ENCODE data around the gene MDC1.
"Not testable (repeated sequence)": the region's sequence is repeated elsewhere in the genome, so short reads cannot be mapped to it uniquely, and the experiment has no call there.

The MDC1 gene

DNA sequence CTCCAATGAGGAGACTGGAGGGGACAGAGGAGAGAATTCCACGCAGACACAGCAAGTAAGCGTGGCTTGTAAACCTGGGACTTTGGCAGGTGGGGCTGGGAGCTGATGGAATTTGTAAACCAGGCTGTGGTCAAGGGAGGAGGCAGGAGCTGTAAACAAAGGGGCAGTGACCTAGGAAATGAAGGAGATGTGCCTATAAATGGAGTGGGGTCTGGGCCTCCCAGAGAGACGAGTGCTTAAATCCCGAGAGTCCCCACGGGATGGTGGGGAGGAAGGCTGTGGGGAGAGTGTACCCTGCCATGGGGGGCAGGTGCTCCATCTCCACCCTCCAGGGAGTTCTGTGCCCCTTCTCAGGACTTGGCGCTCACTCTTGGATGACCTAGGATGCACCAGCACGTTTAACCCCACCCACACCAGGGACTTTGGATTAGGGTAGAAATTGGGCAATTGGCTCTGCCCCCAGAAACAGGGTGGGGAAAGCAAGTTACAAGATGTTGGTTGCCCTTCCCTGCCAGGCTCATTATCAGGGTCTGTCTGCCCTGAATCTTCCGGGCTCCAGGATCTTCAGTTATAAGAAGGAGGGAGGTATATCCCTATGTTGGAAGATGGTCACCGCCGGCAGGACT, 40.3 kb downstream of the MDC1 start:
- Mint-ChIP-seq H3K9me3 (no peaks in the 10 kb centered on the region), H3K27ac (no peak overlapping the region), H3K36me3 (ENCODE audit: low read depth) (peaks cover 37% of the 10 kb centered on the region), H3K4me3 (no peak overlapping the region), H3K4me1 (peaks cover 37% of the 10 kb centered on the region), H3K27me3 (ENCODE audit: low read depth, poor library complexity) (peaks cover 9% of the 10 kb centered on the region)
- TF ChIP-seq, protein P1, sequence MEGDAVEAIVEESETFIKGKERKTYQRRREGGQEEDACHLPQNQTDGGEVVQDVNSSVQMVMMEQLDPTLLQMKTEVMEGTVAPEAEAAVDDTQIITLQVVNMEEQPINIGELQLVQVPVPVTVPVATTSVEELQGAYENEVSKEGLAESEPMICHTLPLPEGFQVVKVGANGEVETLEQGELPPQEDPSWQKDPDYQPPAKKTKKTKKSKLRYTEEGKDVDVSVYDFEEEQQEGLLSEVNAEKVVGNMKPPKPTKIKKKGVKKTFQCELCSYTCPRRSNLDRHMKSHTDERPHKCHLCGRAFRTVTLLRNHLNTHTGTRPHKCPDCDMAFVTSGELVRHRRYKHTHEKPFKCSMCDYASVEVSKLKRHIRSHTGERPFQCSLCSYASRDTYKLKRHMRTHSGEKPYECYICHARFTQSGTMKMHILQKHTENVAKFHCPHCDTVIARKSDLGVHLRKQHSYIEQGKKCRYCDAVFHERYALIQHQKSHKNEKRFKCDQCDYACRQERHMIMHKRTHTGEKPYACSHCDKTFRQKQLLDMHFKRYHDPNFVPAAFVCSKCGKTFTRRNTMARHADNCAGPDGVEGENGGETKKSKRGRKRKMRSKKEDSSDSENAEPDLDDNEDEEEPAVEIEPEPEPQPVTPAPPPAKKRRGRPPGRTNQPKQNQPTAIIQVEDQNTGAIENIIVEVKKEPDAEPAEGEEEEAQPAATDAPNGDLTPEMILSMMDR (IDR thresholded peaks at IDR 0.05), result no peak
- no peak for DNase-seq

DNA sequence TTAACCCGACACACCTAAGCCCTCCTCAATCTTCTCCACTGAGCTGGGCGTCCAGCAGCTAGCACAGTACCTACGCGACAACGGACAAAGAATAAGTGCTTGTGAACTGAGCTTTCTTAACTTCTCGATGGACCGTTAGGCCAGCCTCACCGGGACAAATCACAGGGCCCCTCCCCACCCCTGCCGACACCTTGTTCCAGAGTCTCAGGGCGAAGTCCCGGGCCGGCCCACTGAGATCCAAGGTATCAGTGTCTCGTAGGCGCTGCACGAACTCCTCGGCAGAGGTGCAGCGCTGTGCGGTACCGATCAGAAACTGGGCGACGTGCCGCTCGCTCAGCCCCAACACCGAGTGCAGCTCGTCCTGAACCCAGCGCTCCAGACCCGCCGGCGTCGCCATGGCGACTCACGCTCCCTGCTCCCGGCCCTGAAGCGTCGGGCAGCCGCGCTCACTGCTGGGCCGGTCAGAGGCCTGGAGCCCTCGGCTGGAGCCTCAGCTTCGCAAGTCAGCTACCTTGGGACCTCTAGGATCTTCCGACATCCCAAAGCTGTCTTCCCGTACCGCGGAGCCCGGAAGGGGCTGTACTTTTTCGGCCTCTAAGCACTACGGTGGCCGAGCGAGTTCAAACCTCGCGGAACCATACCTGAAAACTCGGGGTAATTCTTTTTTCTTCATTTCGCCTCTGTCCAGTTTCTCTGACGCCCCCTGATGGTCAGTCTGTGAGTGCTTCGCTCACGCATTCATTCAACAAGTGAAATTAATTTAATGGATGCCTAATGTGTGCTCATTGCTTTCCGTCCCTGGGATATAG, 44.4 kb downstream of the MDC1 start, which contains the start of gene DHX16:
Gene DHX16 (minus strand): TSS at position 562 of the 809 bp plus-strand sequence. CDS start 165 bp downstream, at position 397.
- Mint-ChIP-seq H3K27me3 (ENCODE audit: low read depth, poor library complexity) (peaks cover 4% of the 10 kb centered on the region), H3K4me1 (peaks cover 24% of the 10 kb centered on the region), H3K9me3 (no peaks in the 10 kb centered on the region), H3K36me3 (ENCODE audit: low read depth) (peaks cover 37% of the 10 kb centered on the region), H3K27ac (peak within 1 kb of the TSS; percentile 30), H3K4me3 (peak within 1 kb of the TSS; percentile 84)
- DNase-seq, result peak; percentile 92
- TF ChIP-seq, protein P1 (IDR thresholded peaks at IDR 0.05), result peak; percentile 71

DNA sequence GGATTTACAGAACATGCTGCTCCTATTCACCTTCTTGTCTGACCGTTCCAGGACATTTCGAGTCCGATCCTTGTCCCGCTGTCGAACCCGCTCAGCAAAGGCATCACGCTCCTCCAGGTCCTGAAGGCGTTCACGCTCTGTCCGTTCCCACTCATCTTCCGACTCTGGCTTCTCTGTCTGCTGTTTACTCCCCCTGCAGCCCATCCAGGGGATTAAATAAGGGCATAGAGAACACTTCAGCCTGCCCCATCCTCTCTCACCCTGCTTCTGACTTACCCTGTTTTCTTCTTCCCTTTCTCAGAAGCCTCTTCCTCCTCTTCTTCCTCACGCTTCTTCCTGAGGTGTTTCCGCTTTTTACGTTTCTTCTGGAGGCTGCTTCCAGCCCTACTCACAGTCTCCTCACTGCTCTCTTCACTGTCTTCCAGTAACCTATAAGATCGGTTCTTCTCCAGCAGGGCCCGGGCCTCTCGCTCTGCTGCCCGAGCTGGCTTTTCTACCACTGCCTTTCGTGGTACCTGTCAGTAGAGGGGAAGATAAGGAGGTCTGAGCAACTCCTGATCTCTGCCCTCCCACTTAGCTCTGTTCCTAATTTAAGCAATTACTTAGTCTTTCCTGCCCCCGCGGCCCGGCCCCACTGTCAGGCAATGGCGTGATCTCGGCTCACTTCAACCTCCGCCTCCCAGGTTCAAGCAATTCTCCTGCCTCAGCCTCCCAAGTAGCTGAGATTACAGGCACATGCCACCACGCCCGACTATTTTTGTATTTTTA, 46.1 kb downstream of the MDC1 start:
- DNase-seq, result peak; percentile 21
- TF ChIP-seq, protein P1 (IDR thresholded peaks at IDR 0.05), result no peak
- Mint-ChIP-seq H3K27me3 (ENCODE audit: low read depth, poor library complexity) (peaks cover 4% of the 10 kb centered on the region), H3K9me3 (no peaks in the 10 kb centered on the region), H3K4me1 (peaks cover 24% of the 10 kb centered on the region), H3K36me3 (ENCODE audit: low read depth) (peaks cover 29% of the 10 kb centered on the region), H3K4me3 (peak overlapping the region; percentile 84), H3K27ac (no peak overlapping the region)

DNA sequence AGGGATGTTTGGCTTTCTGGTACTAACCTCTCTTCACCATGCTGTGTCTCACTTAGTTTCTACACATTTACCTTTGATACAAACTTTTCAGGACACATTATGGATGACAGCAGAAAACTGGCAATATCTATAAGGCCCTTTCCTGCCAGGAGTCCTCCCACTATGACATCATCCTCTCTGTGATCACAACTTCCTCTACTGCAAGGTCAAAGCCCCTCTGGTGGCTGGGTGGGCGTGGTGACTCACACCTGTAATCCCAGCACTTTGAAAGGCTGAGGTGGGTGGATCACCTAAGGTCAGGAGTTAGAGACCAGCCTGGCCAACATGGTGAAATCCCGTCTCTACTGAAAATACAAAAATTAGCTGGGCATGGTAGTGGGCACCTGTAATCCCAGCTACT, 50.8 kb downstream of the MDC1 start:
- not testable (repeated sequence) for H3K27me3 Mint-ChIP-seq (ENCODE audit: low read depth, poor library complexity); H3K4me3 Mint-ChIP-seq; H3K4me1 Mint-ChIP-seq; H3K9me3 Mint-ChIP-seq; H3K27ac Mint-ChIP-seq; DNase-seq
- peaks cover 57% of the 10 kb centered on the region for H3K36me3 Mint-ChIP-seq (ENCODE audit: low read depth)

DNA sequence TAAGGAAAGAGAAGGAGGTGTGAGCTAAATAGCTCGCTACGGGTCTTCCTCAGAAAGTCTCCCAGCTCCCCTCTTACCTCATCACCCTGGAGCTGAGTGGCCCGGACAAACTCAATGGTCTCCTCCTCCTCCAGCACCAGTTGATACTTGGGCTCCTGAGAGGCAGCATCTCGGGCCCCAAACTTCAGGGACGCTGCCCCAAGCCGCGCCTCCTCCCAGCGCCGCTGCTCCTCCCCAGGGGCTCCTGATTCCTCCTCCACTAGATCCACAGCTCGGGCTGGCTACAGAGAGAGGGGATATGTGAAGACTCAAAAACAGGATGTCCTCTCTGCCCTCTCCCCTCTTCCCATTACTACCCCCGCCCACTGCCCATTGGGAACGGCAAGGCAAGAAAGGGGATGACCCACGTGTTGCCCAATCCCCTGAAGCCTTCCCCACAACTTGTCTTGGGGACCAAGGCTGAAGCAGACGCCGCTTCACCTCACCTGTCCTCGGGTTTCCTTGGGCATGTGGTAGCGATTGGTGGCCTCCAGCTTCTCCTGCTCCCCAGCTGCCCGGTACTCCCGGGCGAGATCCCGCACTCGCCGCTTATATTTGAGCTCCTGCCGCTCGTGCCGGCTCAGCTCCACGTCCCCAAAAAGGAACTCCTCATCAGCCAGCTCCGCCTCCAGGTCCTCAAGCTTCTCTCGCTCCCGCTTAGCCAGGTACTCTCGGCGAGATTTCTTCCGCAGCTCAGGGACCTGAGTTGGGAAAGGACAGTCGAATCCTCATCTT, 51.9 kb downstream of the MDC1 start:
- TF ChIP-seq, protein P1 (IDR thresholded peaks at IDR 0.05), result no peak
- H3K27me3 Mint-ChIP-seq (ENCODE audit: low read depth, poor library complexity), result no peaks in the 10 kb centered on the region
- H3K36me3 Mint-ChIP-seq (ENCODE audit: low read depth), result peaks cover 49% of the 10 kb centered on the region
- no peak overlapping the region for H3K27ac Mint-ChIP-seq
- no peak for DNase-seq
- no peak overlapping the region for H3K4me3 Mint-ChIP-seq
- no peaks in the 10 kb centered on the region for H3K4me1 Mint-ChIP-seq
- H3K9me3 Mint-ChIP-seq, result no peaks in the 10 kb centered on the region

DNA sequence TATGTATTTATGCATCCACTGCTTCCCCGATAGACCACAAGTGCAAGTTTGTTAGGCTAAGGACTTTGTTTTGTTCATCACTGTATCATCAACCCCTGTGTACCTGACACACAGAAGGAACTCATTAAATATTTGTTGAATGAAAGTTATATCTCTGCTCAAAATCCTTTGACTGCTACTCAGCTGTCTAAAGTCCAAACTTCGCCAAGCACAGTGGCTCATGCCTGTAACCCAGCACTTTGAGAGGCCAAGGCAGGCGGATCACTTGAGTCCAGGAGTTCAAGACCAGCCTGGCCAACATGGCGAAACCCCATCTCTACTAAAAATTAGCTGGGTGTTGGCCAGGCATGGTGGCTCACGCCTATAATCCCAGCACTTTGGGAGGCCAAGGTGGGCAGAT, 59.2 kb downstream of the MDC1 start:
- peaks cover 12% of the 10 kb centered on the region for H3K4me1 Mint-ChIP-seq
- H3K36me3 Mint-ChIP-seq (ENCODE audit: low read depth), result peaks cover 71% of the 10 kb centered on the region
- not testable (repeated sequence) for H3K9me3 Mint-ChIP-seq; H3K27me3 Mint-ChIP-seq (ENCODE audit: low read depth, poor library complexity); H3K4me3 Mint-ChIP-seq; DNase-seq
- peak overlapping the region; percentile 52 for H3K27ac Mint-ChIP-seq

Data from nephron progenitor cell (in vitro differentiated cells).